Measurements from ENCODE around the gene LAX1. TPM values are rescaled to one million over a fixed set of nuclear protein-coding genes. Genes with fewer than 3 reads are reported as not detected.

LAX1 gene
- total RNA-seq, 3 donors from 2014 or later (not counting 1 experiment from before 2014, with no cell fraction given): 33.8 to 48.2 (median 41.2) TPM

- Histone ChIP-seq H3K27ac (ENCODE audit: low read length) (no peak overlapping the region), H3K9me3 (ENCODE audit: control insufficient read depth, insufficient read depth, low read length) (no peaks in the 10 kb centered on the region), H3K4me3 (ENCODE audit: low read length) (no peak overlapping the region), H3K36me3 (ENCODE audit: control insufficient read depth, insufficient read depth, low read length) (peaks cover 72% of the 10 kb centered on the region), H3K4me1 (ENCODE audit: control insufficient read depth, insufficient read depth, low read length) (no peaks in the 10 kb centered on the region), H3K27me3 (ENCODE audit: control insufficient read depth, insufficient read depth, low read length) (no peaks in the 10 kb centered on the region)
- Mint-ChIP-seq H3K27me3 (ENCODE audit: low read depth in 2 of 2) (no peaks in the 10 kb centered on the region), H3K36me3 (peaks cover 34% of the 10 kb centered on the region), H3K4me1 (peaks cover 4 to 6% of the 10 kb centered on the region in 2 donors), H3K27ac (peak overlapping the region; percentile 47 to 74), H3K4me3 (no peak overlapping the region), H3K9me3 (no peaks in the 10 kb centered on the region)
- DNase-seq (no peak), ATAC-seq (no peak)
- intact Hi-C loops (cut with micrococcal nuclease): no loop called here
- TF ChIP-seq CTCF (IDR thresholded peaks at IDR 0.05): no peak
These were observed 42.1 kb upstream of the LAX1 start for GRCh38 chr1:203722909-203723308.

- Mint-ChIP-seq H3K4me3 (no peak overlapping the region), H3K27ac (peak overlapping the region; percentile 69 to 83), H3K9me3 (no peaks in the 10 kb centered on the region), H3K36me3 (peaks cover 47% of the 10 kb centered on the region), H3K4me1 (peaks cover 10 to 12% of the 10 kb centered on the region in 2 donors), H3K27me3 (ENCODE audit: low read depth in 2 of 2) (no peaks in the 10 kb centered on the region)
- no peaks in the 10 kb centered on the region for H3K9me3 ChIP-seq (ENCODE audit: control insufficient read depth, insufficient read depth, low read length)
- TF ChIP-seq CTCF (IDR thresholded peaks at IDR 0.05): no peak
- H3K4me3 ChIP-seq (ENCODE audit: low read length): no peak overlapping the region
- intact Hi-C loops (cut with micrococcal nuclease): no loop called here
- H3K27ac ChIP-seq (ENCODE audit: low read length): no peak overlapping the region
- H3K36me3 ChIP-seq (ENCODE audit: control insufficient read depth, insufficient read depth, low read length): peaks cover 72% of the 10 kb centered on the region
- no peak for DNase-seq
- peaks cover 2% of the 10 kb centered on the region for H3K4me1 ChIP-seq (ENCODE audit: control insufficient read depth, insufficient read depth, low read length)
- no peaks in the 10 kb centered on the region for H3K27me3 ChIP-seq (ENCODE audit: control insufficient read depth, insufficient read depth, low read length)
- WGBS (ENCODE audit: insufficient coverage): 90% methylated on average over 2 of the region's 2 CpGs
- no peak for ATAC-seq
These were observed 38.5 kb upstream of the LAX1 start for GRCh38 chr1:203726417-203726867.

GRCh38 chr1:203733009-203733863 lies 31.7 kb upstream of the LAX1 start:
- Histone ChIP-seq H3K27ac (ENCODE audit: low read length) (no peak overlapping the region), H3K9me3 (ENCODE audit: control insufficient read depth, insufficient read depth, low read length) (no peaks in the 10 kb centered on the region), H3K36me3 (ENCODE audit: control insufficient read depth, insufficient read depth, low read length) (peaks cover 54% of the 10 kb centered on the region), H3K4me1 (ENCODE audit: control insufficient read depth, insufficient read depth, low read length) (peaks cover 12% of the 10 kb centered on the region), H3K27me3 (ENCODE audit: control insufficient read depth, insufficient read depth, low read length) (no peaks in the 10 kb centered on the region), H3K4me3 (ENCODE audit: low read length) (no peak overlapping the region)
- H3K27ac Mint-ChIP-seq: peak overlapping the region; percentile 50 to 61
- intact Hi-C loops (cut with micrococcal nuclease): no loop called here
- H3K36me3 Mint-ChIP-seq: peaks cover 29% of the 10 kb centered on the region
- no peaks in the 10 kb centered on the region for H3K27me3 Mint-ChIP-seq (ENCODE audit: low read depth in 2 of 2)
- DNase-seq (no peak), ATAC-seq (no peak)
- peaks cover 23 to 25% of the 10 kb centered on the region in 2 donors for H3K4me1 Mint-ChIP-seq
- no peak for TF ChIP-seq CTCF (IDR thresholded peaks at IDR 0.05)
- 95% methylated on average over 6 of the region's 7 CpGs for whole genome bisulfite sequencing (ENCODE audit: insufficient coverage)
- H3K9me3 Mint-ChIP-seq: no peaks in the 10 kb centered on the region
- H3K4me3 Mint-ChIP-seq: peak overlapping the region; percentile 32

All from natural killer cell (primary cell).